ENCODE results near the gene TRAPPC2B. TPM values are rescaled to one million over a fixed set of nuclear protein-coding genes. Genes with fewer than 3 reads are reported as not detected.
"Not testable (repeated sequence)": the region's sequence is repeated elsewhere in the genome, so short reads cannot be mapped to it uniquely, and the experiment has no call there.

The TRAPPC2B gene
- polyA plus RNA-seq, 1 donor (not counting 4 experiments of a cell fraction or from before 2014, with no cell fraction given), result 20.8 TPM

GRCh38 chr19:57366776-57367175 is 3.4 kb downstream of the TRAPPC2B start:
- peaks cover under 1 to 2% of the 10 kb centered on the region in 2 experiments for H3K36me3 ChIP-seq (ENCODE audit: control insufficient read depth in 2 of 2, extremely low read depth in 1 of 2, insufficient read depth in 2 of 2, low read length in 2 of 2)
- FAIRE-seq, result no peak
- no peaks in the 10 kb centered on the region for H4K20me1 ChIP-seq (ENCODE audit: control insufficient read depth, extremely low read depth, insufficient read depth, low read length)
- H3K4me2 ChIP-seq (ENCODE audit: control insufficient read depth, extremely low read depth, insufficient read depth, low read depth, low read length), result no peak overlapping the region
- H2AFZ ChIP-seq (ENCODE audit: control insufficient read depth, low read length), result no peak overlapping the region
- dilution Hi-C loops (cut with MboI; ENCODE audit: extremely low pct_ligation_motif_present, low sequenced_read_pairs), result no loop called here
- TF ChIP-seq CTCF (optimal IDR thresholded peaks at IDR 0.05 in 1 of 3, IDR thresholded peaks at IDR 0.05 in 1 of 3, conservative IDR thresholded peaks at IDR 0.05 in 1 of 3; ENCODE audit: extremely low read depth in 1 of 3, insufficient read depth in 2 of 3, low read length in 3 of 3), result no peak
- TF ChIP-seq EZH2 (IDR thresholded peaks at IDR 0.05; ENCODE audit: low read length), result no peak
- H3K4me3 ChIP-seq (ENCODE audit: control insufficient read depth in 2 of 3, extremely low read depth in 1 of 3, insufficient read depth in 2 of 3, low read depth in 1 of 3, low read length in 3 of 3), result no peak overlapping the region
- H3K9me1 ChIP-seq (ENCODE audit: control insufficient read depth, extremely low read depth, insufficient read depth, low read length), result no peaks in the 10 kb centered on the region
- H3K79me2 ChIP-seq (ENCODE audit: control insufficient read depth, insufficient read depth, low read length), result peaks cover 16% of the 10 kb centered on the region
- DNase-seq (ENCODE audit: low read depth, low spot score), result no peak
- H3K9ac ChIP-seq (ENCODE audit: control insufficient read depth, extremely low read depth, insufficient read depth, low read length), result no peak overlapping the region
- peaks cover 6% of the 10 kb centered on the region for H3K4me1 ChIP-seq (ENCODE audit: control insufficient read depth, extremely low read depth, insufficient read depth, low read length)
- H3K27me3 ChIP-seq (ENCODE audit: control insufficient read depth, extremely low read depth, insufficient read depth, low read length), result no peaks in the 10 kb centered on the region
- no peak overlapping the region for H3K27ac ChIP-seq (ENCODE audit: control insufficient read depth, insufficient read depth, low read length)
- H3K9me3 ChIP-seq (ENCODE audit: control insufficient read depth, low read depth, low read length), result no peaks in the 10 kb centered on the region

GRCh38 chr19:57374179-57374578 is 10.8 kb downstream of the TRAPPC2B start:
- H3K4me3 ChIP-seq (ENCODE audit: control insufficient read depth in 2 of 3, extremely low read depth in 1 of 3, insufficient read depth in 2 of 3, low read depth in 1 of 3, low read length in 3 of 3), result no peak overlapping the region
- no peaks in the 10 kb centered on the region for H4K20me1 ChIP-seq (ENCODE audit: control insufficient read depth, extremely low read depth, insufficient read depth, low read length)
- H3K9ac ChIP-seq (ENCODE audit: control insufficient read depth, extremely low read depth, insufficient read depth, low read length), result no peak overlapping the region
- TF ChIP-seq EZH2 (IDR thresholded peaks at IDR 0.05; ENCODE audit: low read length) (no peak), CTCF (optimal IDR thresholded peaks at IDR 0.05 in 1 of 3, IDR thresholded peaks at IDR 0.05 in 1 of 3, conservative IDR thresholded peaks at IDR 0.05 in 1 of 3; ENCODE audit: extremely low read depth in 1 of 3, insufficient read depth in 2 of 3, low read length in 3 of 3) (no peak)
- no peaks in the 10 kb centered on the region for H3K79me2 ChIP-seq (ENCODE audit: control insufficient read depth, insufficient read depth, low read length)
- peaks cover 15% of the 10 kb centered on the region for H3K9me3 ChIP-seq (ENCODE audit: control insufficient read depth, low read depth, low read length)
- DNase-seq (ENCODE audit: low read depth, low spot score) (no peak), FAIRE-seq (no peak)
- H3K27ac ChIP-seq (ENCODE audit: control insufficient read depth, insufficient read depth, low read length), result no peak overlapping the region
- H2AFZ ChIP-seq (ENCODE audit: control insufficient read depth, low read length), result no peak overlapping the region
- no peaks in the 10 kb centered on the region for H3K4me1 ChIP-seq (ENCODE audit: control insufficient read depth, extremely low read depth, insufficient read depth, low read length)
- H3K27me3 ChIP-seq (ENCODE audit: control insufficient read depth, extremely low read depth, insufficient read depth, low read length), result no peaks in the 10 kb centered on the region
- dilution Hi-C loops (cut with MboI; ENCODE audit: extremely low pct_ligation_motif_present, low sequenced_read_pairs), result no loop called here
- H3K9me1 ChIP-seq (ENCODE audit: control insufficient read depth, extremely low read depth, insufficient read depth, low read length), result no peaks in the 10 kb centered on the region
- H3K36me3 ChIP-seq (ENCODE audit: control insufficient read depth in 2 of 2, extremely low read depth in 1 of 2, insufficient read depth in 2 of 2, low read length in 2 of 2), result peaks cover 7 to 25% of the 10 kb centered on the region in 2 experiments
- H3K4me2 ChIP-seq (ENCODE audit: control insufficient read depth, extremely low read depth, insufficient read depth, low read depth, low read length), result no peak overlapping the region

GRCh38 chr19:57374647-57375046 is 11.3 kb downstream of the TRAPPC2B start:
- H3K9me1 ChIP-seq (ENCODE audit: control insufficient read depth, extremely low read depth, insufficient read depth, low read length); H3K4me2 ChIP-seq (ENCODE audit: control insufficient read depth, extremely low read depth, insufficient read depth, low read depth, low read length); H3K9ac ChIP-seq (ENCODE audit: control insufficient read depth, extremely low read depth, insufficient read depth, low read length); FAIRE-seq; H3K4me1 ChIP-seq (ENCODE audit: control insufficient read depth, extremely low read depth, insufficient read depth, low read length); H2AFZ ChIP-seq (ENCODE audit: control insufficient read depth, low read length); H3K27ac ChIP-seq (ENCODE audit: control insufficient read depth, insufficient read depth, low read length); H3K4me3 ChIP-seq (ENCODE audit: control insufficient read depth in 2 of 3, extremely low read depth in 1 of 3, insufficient read depth in 2 of 3, low read depth in 1 of 3, low read length in 3 of 3); dilution Hi-C loops (cut with MboI; ENCODE audit: extremely low pct_ligation_motif_present, low sequenced_read_pairs); H3K27me3 ChIP-seq (ENCODE audit: control insufficient read depth, extremely low read depth, insufficient read depth, low read length); H4K20me1 ChIP-seq (ENCODE audit: control insufficient read depth, extremely low read depth, insufficient read depth, low read length); DNase-seq (ENCODE audit: low read depth, low spot score); H3K79me2 ChIP-seq (ENCODE audit: control insufficient read depth, insufficient read depth, low read length): not testable (repeated sequence)
- H3K36me3 ChIP-seq (ENCODE audit: control insufficient read depth in 2 of 2, extremely low read depth in 1 of 2, insufficient read depth in 2 of 2, low read length in 2 of 2), result peaks cover 7 to 25% of the 10 kb centered on the region in 2 experiments
- H3K9me3 ChIP-seq (ENCODE audit: control insufficient read depth, low read depth, low read length), result peaks cover 15% of the 10 kb centered on the region

Measured in keratinocyte (primary cell).